ENCODE results near the gene MAML1.

Gene MAML1

DNA sequence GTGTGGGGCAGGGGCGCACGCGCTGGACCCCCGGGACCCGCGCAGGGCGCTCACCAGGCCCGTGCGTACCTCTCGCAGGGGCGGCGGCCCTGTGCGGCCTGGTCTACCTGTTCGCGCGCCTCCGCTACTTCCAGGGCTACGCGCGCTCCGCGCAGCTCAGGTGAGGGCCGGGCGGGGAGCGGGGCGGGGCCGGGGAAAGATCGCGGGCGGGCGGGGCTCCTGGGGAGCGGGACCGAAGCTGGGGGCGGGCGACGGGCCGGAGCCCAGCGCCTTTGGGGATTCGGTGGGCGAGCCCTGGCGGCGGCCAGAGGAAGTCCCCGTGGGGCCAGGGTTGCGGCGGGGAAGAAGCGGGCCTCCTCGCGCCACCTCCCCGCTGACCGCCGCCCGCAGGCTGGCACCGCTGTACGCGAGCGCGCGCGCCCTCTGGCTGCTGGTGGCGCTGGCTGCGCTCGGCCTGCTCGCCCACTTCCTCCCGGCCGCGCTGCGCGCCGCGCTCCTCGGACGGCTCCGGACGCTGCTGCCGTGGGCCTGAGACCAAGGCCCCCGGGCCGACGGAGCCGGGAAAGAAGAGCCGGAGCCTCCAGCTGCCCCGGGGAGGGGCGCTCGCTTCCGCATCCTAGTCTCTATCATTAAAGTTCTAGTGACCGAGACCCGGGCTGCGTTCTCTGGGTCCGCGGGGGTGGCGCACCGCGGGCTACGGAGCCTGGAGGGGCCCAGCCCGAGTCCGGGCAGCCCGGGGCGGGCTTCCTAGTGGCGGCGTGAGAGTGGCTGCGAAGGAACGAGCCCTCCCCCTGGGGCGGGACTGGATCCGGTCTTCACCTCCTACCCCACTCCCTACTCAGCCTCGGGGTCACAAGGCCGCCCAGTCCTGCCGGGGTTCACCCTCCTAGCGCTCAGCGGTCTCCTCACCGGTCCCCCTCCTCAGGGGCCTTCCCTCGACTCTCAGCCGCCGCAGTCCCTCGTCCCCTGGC lies 63.5 kb downstream of the MAML1 start:
- peak; percentile 59 for DNase-seq

DNA sequence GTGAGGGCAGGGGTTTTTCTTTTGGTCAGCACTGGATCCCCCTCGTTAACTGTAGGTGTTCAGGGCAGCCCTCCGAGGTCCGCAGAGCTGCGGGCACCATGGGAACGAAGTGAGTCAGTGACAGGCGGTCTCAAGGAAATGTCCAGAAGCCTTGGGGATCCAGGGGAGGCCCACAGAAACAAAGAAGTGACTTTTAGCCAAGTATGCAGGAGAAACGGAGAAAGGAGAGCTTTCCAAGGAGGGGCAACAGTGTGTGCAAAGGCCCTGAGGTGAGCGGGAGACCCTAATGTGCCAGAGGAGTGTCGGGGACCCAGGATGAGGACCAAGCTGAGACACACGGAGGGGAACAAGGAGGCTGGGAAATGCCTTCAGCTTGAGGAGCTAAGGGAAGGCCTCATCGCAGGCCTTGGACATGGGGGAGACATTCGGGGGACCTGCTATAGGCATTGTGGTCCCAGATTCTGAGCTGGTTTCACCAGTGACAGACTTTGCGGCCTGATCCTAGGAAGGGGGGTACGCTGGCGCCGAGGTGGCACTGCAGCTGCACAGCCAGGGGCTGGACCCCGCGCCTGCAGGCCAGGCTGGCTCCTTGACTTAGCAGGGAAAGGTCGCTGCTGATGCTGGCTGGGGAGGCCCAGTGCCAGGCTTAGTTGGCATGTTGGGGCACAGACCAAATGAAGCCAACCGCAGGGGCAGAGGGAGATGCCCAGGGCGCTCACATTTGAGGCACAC lies 64.4 kb downstream of the MAML1 start:
- no peak for DNase-seq

DNA sequence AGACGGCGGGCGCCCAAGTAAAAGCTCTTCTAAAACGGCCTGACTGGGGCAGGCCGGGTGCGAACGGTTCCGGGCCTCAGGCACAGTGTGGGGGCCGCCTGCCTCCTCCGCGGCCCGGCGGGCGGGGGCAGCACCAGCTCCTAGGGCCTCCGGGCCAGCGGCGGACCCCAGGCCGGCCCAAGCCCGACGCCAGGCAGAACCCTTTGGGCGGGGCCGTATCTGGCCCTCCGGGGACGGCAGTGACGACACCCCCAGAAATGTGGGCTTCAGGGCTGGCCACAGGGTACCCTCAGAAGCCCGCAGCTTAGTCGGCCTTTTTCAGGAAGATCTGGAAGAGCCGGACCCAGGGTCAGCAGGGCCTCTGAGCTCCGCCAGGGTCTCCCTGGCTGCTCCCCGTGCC lies 65.1 kb downstream of the MAML1 start:
- DNase-seq = no peak

DNA sequence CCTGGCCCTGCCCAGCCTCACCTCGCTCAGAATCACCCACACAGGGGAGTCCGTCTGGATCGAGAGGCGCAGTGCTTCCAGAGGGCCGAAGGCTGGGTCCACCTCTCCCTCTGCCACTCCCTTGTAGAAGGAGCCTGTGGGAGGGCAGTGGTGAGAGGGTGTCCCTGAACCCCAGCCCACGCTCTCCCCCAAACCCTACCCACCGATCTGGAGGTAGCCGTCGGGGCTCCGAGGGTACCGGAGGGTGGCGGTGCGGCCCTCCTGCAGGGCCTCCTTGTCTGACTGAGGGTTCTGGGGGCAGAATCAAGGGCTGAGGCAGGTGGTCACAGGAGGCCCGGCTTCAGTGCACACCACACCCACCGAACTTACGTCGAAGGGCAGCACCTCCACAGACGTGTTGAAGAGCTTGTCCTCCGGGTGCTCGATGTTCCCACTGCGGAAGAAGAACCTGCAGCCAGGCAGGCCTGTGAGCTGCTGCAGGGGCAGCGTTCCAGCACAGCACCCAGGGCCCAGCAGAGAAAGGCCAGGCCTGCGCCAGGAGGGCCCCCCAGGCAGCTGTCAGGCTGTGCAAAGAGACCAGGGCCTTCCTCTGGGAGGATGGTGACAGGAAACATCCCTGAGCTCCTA lies 65.6 kb downstream of the MAML1 start:
- DNase-seq = no peak

DNA sequence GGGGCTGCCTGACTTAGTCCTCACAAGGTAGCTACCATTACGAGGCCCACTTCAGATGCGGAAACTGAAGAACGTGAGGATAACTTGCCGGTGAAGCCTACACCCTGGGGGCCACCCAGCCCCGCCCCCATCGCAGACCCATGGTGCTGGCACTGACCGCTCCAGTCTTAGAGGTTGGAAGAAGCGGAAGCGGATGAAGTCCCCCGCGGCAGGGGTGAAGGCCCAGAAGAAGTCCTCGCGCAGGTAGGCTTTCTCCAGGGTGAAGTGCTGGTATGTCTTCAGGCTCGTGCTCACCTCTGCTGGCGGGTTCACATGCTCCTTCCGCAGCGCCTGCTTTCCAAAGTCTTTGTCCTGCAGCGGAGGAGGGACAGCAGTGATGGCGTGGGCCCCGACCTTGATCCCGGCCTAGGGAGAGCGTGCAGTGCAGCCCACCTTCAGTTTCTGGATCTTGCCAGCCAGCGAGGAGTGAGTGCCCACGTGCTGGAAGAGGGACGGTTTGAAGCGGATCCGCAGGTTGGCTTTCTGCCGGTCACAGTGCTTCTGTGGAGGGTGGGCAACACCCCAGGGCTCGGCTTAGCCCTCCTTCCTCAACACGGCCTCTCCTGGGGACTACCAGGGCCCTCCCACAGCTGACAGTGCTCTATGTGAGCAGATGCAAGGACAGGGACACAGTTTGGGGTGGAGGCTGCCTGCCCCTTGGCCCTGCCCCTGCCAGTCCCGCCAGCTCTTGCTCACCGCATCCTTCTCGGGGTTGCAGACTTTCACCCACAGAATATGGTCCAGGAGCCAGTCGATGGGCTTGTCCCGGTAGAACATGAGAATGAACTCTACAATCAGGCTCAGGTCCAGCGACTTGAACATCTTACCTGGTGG lies 66.4 kb downstream of the MAML1 start:
- DNase-seq = no peak

DNA sequence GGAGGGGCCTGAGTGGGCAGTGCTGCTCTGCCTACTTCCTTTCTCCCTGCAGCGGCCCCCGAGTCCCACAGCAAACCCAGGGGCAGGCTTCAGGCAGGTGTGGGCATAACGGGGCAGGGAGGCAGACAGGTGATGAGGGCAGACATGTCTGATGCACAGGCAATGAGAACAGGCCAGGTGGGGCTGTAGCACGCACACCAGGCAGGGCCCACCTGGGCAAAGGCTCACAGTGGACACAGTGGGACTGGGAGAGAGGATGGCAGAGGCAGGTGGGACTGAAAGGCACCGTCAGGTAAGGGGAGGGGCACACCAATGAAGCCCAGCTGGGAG lies 67.0 kb downstream of the MAML1 start:
- no peak for DNase-seq

DNA sequence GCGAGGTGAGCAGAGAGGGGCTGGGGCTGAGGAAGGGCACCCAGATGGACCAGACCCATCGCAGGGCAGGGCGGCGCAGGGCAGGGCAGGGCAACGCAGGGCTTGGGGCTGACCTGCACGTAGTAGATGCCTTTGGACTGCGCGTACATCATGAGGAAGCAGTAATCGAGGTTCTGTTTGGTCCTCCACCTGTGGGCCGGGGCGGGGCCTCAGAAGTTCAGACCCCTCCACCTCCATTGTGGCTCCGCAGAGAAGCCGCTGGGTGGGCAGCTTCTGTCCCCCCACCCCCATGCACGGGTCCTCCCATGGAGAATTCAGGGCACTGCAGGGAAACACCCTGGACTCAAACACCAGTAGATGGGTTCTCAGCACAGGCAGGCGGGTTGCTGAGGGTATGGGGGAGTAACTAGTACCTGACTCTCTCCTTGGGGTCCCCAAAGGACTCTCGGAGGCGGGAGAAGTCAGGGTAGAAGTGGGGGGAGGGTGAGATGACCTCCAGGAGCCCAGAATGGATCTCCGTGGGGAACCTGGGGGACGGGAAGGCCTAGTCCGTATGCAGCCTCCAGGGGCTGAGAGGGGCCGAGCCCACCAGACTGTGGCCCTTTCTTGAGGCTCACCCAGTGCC lies 67.6 kb downstream of the MAML1 start:
- DNase-seq = no peak

DNA sequence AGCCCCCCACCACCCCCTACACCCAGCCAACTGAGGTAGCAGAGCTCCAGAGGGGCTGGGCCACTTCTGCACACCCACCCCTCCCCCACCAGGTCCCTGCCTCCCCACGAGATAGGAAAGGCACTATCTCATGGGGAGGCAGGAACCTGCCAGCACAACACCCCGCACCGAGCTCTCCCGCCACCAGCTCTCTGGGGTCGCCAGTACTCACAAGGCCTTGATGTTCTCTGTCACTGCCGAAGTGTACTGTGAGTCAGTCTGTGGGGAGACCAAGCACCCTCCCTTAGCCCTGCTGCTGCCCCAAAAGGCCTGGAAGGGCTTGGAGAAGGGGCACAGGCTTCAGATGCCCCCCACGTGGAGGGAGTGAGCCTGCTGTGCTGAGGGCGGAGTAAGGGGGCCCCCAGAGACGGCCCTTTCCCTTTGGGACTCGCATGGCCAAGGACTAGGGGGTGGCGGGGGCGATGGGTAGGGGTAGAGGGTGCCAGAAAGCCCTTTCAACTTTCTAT lies 68.1 kb downstream of the MAML1 start:
- no peak for DNase-seq

DNA sequence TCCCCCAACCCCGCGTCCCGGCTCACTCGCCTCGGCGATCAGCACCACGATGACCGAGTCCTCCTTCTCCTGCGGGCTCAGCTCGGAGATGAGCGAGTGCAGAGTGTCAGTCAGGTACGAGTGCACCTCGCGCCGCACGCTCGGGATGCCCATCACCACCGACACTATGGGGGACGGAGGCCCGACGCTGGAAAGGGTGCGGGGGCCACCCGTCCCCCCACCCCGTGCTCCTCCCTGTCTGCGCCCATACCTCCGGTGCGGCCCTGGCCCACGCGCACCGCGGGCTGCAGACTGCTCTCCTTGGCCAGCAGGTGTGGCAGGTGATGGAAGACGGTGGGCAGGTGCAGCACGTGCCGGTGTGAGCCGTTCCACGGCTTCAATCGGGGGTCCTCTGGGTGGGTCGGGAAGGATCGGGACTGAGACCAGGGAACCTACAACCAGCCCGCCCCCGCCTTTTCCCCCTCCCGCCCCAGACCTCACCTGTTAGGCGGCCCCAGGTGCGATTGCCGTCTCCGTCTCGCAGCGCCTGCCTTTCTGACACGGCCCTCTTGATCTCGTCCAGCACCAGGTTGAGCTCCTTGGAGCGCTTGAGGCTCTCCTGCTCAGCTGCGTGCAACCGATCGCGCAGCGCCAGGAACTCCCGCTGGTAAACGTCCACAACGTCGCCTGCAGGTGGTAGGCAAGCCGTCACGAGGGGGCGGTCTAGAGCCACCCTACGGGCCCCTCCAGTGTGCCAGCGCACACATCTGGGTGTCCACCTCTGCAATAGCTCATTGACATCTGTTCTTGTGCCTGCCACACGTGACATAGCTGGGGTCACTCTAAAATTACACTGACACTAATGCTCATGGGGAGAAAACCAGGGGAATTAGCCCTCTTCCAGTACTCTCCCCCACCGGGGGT lies 68.9 kb downstream of the MAML1 start:
- DNase-seq = peak; percentile 82

DNA sequence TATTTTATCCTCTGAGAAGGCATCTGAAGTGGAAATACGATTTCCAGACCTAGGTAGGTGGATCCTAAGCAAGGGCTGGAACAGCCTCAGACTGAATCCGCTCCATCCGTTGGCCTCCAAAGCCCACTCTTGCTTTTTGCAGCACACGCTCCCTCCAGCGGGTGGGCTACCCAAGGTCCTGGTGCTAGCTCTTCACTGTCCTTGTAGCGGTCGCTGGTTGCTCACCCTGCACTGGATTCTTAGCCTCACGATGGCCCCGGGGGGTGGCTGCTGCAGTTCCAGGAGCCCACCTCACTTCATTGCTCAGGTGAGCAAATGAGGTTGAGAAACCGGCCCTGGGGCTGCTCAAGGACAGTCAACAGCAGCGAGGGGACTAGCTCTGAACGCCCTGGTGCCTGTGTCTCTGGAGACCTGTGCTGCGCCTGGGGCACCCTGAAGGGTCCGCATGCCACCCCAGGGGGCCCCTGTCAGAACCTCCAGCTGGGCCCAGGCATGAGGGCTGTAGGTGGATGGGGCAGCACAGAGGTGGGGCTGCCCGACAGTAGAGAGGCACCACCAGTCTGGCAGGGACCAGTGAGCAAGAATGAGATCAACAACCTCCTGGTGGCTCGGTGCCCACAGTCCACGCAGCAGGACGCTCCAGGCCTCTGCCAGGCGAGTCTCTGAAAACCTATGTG lies 69.7 kb downstream of the MAML1 start:
- no peak for DNase-seq

DNA sequence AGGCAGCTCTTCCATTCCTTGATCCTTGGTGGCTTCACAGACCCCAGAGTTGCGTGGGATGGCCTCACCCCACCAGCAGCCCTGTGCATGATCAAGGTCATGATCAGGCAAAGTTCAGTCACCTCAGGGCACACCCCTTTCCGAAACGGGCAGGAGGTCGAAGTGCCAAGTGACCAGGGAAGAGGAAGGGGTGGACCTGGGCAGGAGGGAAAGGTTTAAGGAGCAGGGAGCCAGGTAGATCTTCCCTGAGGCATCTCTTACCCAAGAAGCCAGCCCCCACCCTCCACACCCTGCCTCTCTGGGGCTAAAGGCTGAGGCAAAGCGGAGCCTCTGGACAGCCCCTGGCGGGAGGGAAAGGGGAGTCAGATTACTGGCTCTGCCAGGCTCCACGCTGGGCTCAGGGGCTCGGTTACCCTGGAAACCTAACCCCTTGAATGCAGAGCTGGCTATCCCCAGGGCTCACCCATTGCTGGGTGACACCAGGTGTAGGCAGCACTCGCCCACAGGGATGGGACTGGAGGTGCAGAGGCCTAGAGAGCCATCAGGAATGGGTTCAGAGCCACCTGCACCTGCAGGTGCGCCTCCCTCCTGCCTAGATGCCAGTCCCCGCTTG lies 70.4 kb downstream of the MAML1 start:
- DNase-seq = no peak

DNA sequence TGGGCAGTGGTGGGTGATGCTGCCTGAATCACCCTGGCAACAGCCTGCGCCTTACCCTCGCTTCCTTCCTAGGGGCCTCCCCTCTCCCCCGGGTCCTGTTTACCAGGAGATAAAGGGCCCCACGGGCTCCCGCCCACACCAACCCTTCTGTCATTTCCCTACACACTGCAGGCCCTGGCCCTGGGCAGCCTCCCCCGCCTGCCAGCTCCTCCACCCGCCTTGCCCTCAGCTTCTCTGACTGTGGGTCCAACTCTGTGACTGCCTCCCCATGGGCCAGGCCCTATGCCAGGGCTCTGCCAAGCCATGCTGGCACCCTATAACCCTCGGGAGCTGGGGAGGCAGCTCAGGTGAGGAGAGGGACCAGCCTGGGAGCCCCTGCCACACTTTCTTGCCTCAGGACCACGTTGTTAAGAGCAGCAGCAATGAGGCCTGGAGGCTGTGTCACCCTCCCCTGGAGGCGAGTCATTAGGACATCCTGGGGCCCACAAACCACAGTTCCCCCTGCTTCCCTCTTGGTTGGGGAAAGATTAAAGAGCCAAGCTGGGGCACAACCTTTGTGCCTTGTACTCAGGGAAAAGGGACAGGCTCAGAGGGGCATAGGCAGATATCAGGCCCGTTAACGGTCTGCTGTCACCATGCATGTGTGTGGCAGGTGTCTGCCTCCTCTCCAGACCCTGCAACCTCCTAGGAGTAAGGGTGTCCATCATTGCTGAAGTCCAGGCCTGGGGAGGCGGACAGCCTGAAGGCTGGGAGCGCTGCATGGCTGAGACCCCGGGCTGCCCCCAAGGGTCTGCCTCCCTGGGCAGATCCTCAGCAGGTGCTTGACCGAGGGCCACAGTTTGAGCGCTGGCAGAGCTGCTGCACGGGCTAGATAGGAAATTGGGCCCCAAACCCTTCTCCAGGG lies 71.3 kb downstream of the MAML1 start:
- DNase-seq = peak; percentile 32

DNA sequence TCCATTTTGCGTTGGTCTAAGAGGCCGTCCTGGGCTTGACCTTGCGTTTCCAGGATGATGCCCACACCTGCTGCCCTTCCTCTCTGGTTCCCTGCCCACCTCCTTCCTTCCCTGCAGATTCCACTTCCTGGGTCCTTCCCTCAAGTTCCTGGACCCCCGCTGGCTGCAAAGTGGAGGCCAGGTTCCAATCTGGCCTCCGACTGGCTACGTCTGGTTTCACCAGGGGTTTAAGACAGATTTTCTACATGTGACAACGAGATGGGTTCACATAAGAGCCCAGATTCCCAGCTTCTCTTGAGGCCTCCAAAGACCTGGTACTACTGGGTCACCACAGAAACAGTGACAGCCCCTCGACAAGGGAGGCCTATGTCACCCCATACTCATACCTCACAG lies 71.9 kb downstream of the MAML1 start:
- DNase-seq = no peak

DNA sequence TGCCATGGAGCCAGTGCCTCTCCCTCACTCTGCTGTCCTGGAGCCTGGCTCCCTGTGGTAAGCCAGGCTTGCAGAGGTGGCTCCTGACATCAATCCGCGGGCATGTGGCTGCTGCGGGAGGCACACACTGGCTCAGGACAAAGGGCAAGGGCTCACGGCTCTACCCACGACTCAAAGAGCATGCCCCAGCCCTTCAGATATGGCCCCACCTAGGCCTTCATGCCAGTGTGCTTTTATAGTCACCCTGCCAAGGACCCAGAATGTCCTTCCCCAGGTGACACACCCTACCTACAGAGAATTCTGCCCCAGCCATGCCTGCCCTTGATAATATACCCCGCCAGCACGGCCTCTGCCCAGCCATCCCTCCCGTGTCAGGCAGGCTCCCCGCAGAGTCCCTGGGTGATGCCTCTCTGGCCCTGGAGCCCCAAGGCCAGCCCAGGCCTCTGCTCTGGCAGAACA lies 72.5 kb downstream of the MAML1 start:
- no peak for DNase-seq

DNA sequence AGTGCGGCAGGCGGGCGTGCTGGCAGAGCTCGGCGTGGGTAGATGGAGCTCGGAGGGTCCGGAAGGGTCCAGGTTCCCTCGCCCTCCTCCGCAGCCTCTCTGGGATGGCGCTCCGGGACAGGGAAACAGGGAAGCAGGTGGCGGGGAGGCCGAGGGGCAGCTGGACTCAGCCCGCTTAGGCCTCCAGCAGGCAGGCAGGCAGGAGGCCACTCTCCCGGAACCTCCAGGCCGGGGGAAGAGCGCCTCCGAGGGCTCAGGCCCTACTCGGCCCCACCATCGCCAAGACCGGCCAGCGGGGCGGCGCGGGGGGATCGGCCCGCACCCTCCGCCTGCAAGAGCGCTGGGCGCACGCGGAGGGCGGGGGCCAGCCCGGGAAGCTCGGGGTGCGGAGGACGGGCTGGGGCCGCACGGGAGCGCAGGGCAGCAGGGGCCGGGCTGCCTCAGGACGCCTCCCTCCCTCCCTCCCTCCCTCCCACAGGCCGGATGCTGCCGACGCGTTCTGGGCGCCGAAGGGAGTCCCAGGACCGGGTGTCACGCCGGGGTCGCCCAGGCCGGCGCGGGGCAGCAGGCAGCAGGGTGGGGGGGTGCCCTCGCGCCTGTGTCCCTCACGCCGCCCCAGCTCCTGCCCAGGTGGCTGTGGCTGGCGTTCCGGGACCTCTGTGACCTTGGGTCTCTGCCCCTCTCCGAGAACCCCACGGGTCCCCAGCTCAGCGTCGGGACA lies 73.1 kb downstream of the MAML1 start:
- DNase-seq = no peak

DNA sequence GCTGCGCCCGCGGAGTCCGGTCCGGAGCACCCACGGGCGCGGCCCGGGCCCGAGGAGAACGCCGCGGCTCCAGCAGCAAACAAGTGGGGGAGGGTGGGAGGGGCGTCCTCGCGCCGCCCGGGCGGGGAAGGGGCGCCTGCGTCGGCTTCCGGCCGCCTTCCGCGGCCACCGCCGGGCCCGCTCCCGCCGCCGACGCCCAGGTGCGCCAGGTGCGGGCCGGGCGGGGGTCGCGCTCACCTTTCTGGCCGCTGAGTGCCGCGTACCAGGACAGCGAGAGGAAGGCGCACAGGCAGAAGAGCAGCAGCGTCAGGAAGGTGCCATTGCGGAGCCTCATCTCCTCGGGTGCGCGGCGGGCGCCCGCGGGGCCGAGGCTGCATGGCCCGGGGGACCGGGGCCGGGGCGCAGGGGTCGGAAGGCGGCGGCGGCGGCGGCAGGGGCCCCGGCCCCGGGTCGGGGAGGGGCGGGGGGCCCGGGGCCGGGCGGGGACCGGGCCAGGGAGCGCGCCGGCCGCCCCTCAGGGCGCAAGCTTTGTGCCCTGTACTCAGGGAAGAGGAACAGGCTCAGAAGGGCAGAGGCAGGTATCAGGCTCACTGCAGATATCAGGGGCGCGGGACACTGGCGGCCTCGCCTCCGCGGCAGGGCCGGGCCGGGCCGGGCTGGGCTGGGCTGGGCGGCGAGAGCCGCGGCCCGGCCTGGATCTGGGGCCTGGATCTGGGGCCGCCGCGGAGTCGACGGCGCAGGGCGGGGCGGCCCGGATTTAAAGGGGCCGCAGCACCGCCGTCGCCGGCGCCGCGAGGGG lies 73.8 kb downstream of the MAML1 start, which contains the start of gene MGAT4B:
Gene MGAT4B, minus strand, starts transcription at position 617 of the 799 bp plus-strand sequence. Its CDS starts 283 bp downstream, at position 334.
- DNase-seq = peak; percentile 56

Measured in CD4-positive, alpha-beta T cell treated with Interleukin-4 for 4 hours (primary cell).